ENCODE results near the gene IGF2.

- no peak for TF ChIP-seq CTCF (IDR thresholded peaks at IDR 0.05)
- TF ChIP-seq POLR2A (IDR thresholded peaks at IDR 0.05), result no peak
These were observed 5.8 kb downstream of the IGF2 start for GRCh38 chr11:2133241-2134021.

All from thyroid gland (tissue), 4 donors.